GM10847 (cell line): ENCODE results near the gene RCE1.

Experiments
- POLR2A ChIP-seq: IDR thresholded peaks from 2 replicates; pipeline ENCODE4 v1.6.1; 2011; ENCODE audit not compliant: insufficient read length; ENCODE audit errors: extremely low read depth

RCE1 gene

GRCh38 chr11:66869567-66869870, 26.3 kb downstream of the RCE1 start:
- TF ChIP-seq POLR2A, result no peak

GRCh38 chr11:66870131-66870530, 26.9 kb downstream of the RCE1 start:
- no peak for TF ChIP-seq POLR2A

- no peak for TF ChIP-seq POLR2A
Observed at GRCh38 chr11:66870616-66871520, 27.6 kb downstream of the RCE1 start.

- TF ChIP-seq POLR2A, result no peak
Observed at GRCh38 chr11:66871521-66871901, 28.3 kb downstream of the RCE1 start.

- TF ChIP-seq POLR2A, result no peak
Observed at GRCh38 chr11:66874232-66874631, 31.0 kb downstream of the RCE1 start.

GRCh38 chr11:66875378-66875777, 32.1 kb downstream of the RCE1 start:
- no peak for TF ChIP-seq POLR2A

- TF ChIP-seq POLR2A, result no peak
Observed at GRCh38 chr11:66877588-66878385, 34.5 kb downstream of the RCE1 start.

GRCh38 chr11:66878474-66878873, 35.2 kb downstream of the RCE1 start:
- TF ChIP-seq POLR2A, result no peak

GRCh38 chr11:66879000-66879399, 35.8 kb downstream of the RCE1 start:
- no peak for TF ChIP-seq POLR2A

- no peak for TF ChIP-seq POLR2A
Observed at GRCh38 chr11:66879583-66879982, 36.3 kb downstream of the RCE1 start.

- no peak for TF ChIP-seq POLR2A
Observed at GRCh38 chr11:66879999-66880398, 36.8 kb downstream of the RCE1 start.

GRCh38 chr11:66880496-66881450, 37.5 kb downstream of the RCE1 start:
- no peak for TF ChIP-seq POLR2A

GRCh38 chr11:66881451-66881835, 38.2 kb downstream of the RCE1 start:
- no peak for TF ChIP-seq POLR2A

GRCh38 chr11:66881927-66882452, 38.7 kb downstream of the RCE1 start:
- no peak for TF ChIP-seq POLR2A

GRCh38 chr11:66882561-66883015, 39.3 kb downstream of the RCE1 start:
- TF ChIP-seq POLR2A, result no peak
